Stimulated activated CD4-positive, alpha-beta T cell treated with anti-CD3 and anti-CD28 coated beads, TNF-alpha, amount 100 ng/mL, for 4 hours (primary cell): ENCODE measurements around the gene LAMB2.

Experiments used
- DNase-seq, 3 experiments: peaks; one replicate each; pipeline ENCODE4 v3.0.0-alpha.2; 2020; ENCODE audit warnings: low read depth in 3 of 3

The LAMB2 gene

GRCh38 chr3:49132437-49133225 lies at the start of gene LAMB2:
TSS of gene LAMB2 (minus strand) at chr3:49133050. CDS start at chr3:49132867, 183 bp downstream.
- DNase-seq: no peak

GRCh38 chr3:49181351-49181750 lies 48.5 kb upstream of the LAMB2 start:
- DNase-seq: no peak

GRCh38 chr3:49180116-49180515 lies 47.3 kb upstream of the LAMB2 start:
- no peak for DNase-seq

- DNase-seq: no peak
These were observed 44.2 kb upstream of the LAMB2 start for GRCh38 chr3:49177073-49177472.

- DNase-seq: no peak
These were observed 42.7 kb upstream of the LAMB2 start for GRCh38 chr3:49175530-49175929.

GRCh38 chr3:49174397-49174985 lies 41.6 kb upstream of the LAMB2 start:
- no peak for DNase-seq

- no peak for DNase-seq
These were observed 40.9 kb upstream of the LAMB2 start for GRCh38 chr3:49173792-49174170.

GRCh38 chr3:49173116-49173791 lies 40.4 kb upstream of the LAMB2 start:
- DNase-seq: no peak

- DNase-seq: no peak
These were observed 39.7 kb upstream of the LAMB2 start for GRCh38 chr3:49172551-49173041.

GRCh38 chr3:49171775-49172500 lies 39.1 kb upstream of the LAMB2 start:
- no peak for DNase-seq

- peak; percentile 60 to 73 (median 65) for DNase-seq
These were observed 38.4 kb upstream of the LAMB2 start, which contains the start of gene KLHDC8B for GRCh38 chr3:49171119-49171774. TSS of gene KLHDC8B (plus strand) at chr3:49171598. CDS start at chr3:49172770, 1,172 bp downstream.

GRCh38 chr3:49170744-49171118 lies 37.9 kb upstream of the LAMB2 start:
- DNase-seq: no peak

GRCh38 chr3:49166752-49167556 lies 34.1 kb upstream of the LAMB2 start:
- DNase-seq: no peak

- DNase-seq: peak; percentile 51 to 63 (median 58)
These were observed 33.2 kb upstream of the LAMB2 start, which contains the start of gene CCDC71 for GRCh38 chr3:49165771-49166751. TSS of gene CCDC71 (minus strand) at chr3:49166331. CDS start at chr3:49164208, 2,123 bp downstream.

GRCh38 chr3:49164983-49165720 lies 32.3 kb upstream of the LAMB2 start:
- no peak for DNase-seq

GRCh38 chr3:49163609-49164008 lies 30.8 kb upstream of the LAMB2 start:
- no peak for DNase-seq

- no peak for DNase-seq
These were observed 30.0 kb upstream of the LAMB2 start for GRCh38 chr3:49162751-49163419.
